HepG2 (cell line): ENCODE measurements around the gene BSN.

Source experiments
- EP300 ChIP-seq, 3 experiments: sonication (generic) in 1 of 3; formaldehyde crosslinking in 1 of 3; IDR thresholded peaks; 2 replicates each; pipeline versions ENCODE4 v1.5.1 to v1.6.1; 2011 to 2020; ENCODE audit warnings: low read depth in 2 of 3, low read length in 2 of 3, borderline replicate concordance in 1 of 3, improper control_type of control experiment in 1 of 3, mild to moderate bottlenecking in 1 of 3, missing genetic modification reagents in 1 of 3, moderate library complexity in 1 of 3
- SNRNP70 ChIP-seq: fragments of 200-400 bp; formaldehyde crosslinking; IDR thresholded peaks from 2 replicates; pipeline ENCODE4 v1.6.1; 2017; ENCODE audit warnings: mild to moderate bottlenecking, low read depth, low read length, moderate library complexity
- SP2 ChIP-seq: sonication (generic); formaldehyde crosslinking; IDR thresholded peaks from 2 replicates; pipeline ENCODE4 v1.5.1; 2020; ENCODE audit warnings: mild to moderate bottlenecking, missing genetic modification reagents

DNA sequence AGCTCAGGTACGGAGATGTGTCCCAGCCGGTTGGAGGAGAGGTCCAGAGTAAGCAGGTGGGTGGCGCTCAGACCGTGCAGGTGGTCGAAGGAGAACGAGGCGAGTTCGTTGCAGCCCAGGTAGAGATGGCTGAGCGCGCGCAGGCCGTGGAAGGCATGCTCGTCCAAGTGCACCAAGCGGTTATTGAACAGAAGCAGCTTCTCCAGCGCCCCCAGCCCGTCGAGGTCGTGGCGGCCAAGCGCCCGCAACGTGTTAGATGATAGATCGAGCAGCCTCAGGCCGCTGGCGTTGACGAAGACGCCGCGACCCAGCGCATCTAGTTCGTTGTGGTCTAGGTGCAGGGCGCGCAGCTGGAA, 164.6 kb downstream of the BSN start:
- TF ChIP-seq SNRNP70, result no peak
- no peak for TF ChIP-seq EP300 (IDR thresholded peaks at IDR 0.05; ENCODE audit: low read depth in 2 of 2, low read length in 2 of 2)
- no peak for TF ChIP-seq EP300 (CRISPR knock-in tag; IDR thresholded peaks at IDR 0.05; ENCODE audit: borderline replicate concordance)
- no peak for TF ChIP-seq SP2 (CRISPR knock-in tag)
